Stimulated activated effector memory CD8-positive, alpha-beta T cell treated with anti-CD3 and anti-CD28 coated beads, Interleukin-12 subunit alpha, Interleukin-12 subunit beta, amount 100 ng/mL, for 72 hours (primary cell): ENCODE results near the gene ENTPD6.
A peak's percentile ranks its signal among the peaks of the same experiment; 100 is the strongest.

Experiments
- ATAC-seq: fragments of 150-1000 bp; cut with Tn5 transposase; 2 replicates; pipeline ENCODE4 v1.10.0; 2021
- DNase-seq, 2 donors: peaks; one replicate each; pipeline ENCODE4 v3.0.0; 2021 to 2022; ENCODE audit warnings: low spot score in 2 of 2
- H3K27ac Mint-ChIP-seq: one replicate; pipeline ENCODE4 v1.8.0; 2022; ENCODE audit warnings: mild to moderate bottlenecking, mixed read lengths
- H3K36me3 Mint-ChIP-seq: one replicate; pipeline ENCODE4 v1.8.0; 2022; ENCODE audit warnings: mild to moderate bottlenecking, mixed read lengths
- H3K4me1 Mint-ChIP-seq: one replicate; pipeline ENCODE4 v1.8.0; 2022; ENCODE audit warnings: mixed read lengths
- H3K4me3 Mint-ChIP-seq: one replicate; pipeline ENCODE4 v1.8.0; 2022; ENCODE audit warnings: mild to moderate bottlenecking, mixed read lengths
- H3K9me3 Mint-ChIP-seq: one replicate; pipeline ENCODE4 v1.8.0; 2022; ENCODE audit warnings: mixed read lengths

The ENTPD6 gene

DNA sequence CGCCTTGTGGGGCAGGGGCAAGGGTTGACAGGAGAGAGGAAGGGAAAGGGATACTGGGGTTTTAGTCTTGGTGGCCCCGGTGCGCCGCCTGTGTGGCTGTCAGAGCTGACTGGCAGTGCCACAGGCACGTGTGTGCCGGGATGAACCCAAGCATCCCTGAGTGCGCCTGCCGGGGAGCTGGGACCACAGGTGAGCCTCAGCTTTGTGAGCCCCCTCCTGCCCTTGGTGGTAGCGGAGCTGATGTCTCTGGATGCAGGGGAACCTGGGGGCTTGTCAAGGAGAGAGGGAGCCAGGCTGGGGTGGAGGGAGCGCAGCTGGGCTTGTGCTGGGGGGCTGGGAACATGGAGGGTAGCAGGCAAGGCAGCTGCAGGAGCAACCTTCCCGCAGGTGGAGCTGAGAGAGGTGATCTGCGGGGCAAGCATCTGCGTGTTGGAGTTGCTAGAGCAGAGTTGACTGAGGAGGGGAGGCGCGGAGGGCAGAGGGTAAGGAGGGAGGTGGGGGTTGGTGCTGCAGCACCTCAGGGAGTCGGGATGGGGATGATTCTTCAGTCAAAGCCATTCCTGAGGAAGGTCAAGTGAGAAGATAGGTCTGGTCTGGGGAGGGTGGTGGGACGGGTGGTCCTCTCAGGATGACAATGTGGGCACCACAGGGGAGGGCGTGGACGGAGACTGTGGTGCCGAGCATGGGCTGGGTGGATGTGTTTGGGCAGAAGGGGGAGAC, 80.5 kb downstream of the ENTPD6 start:
- no peak for DNase-seq
- Mint-ChIP-seq H3K27ac (peak overlapping the region; percentile 63), H3K4me1 (no peaks in the 10 kb centered on the region), H3K4me3 (no peak overlapping the region), H3K36me3 (peaks cover 31% of the 10 kb centered on the region), H3K9me3 (no peaks in the 10 kb centered on the region)
- no peak for ATAC-seq
